Skin epidermis (tissue), 12 donors: ENCODE data around the gene DST.

Source experiments
- H3K27ac ChIP-seq, 21 experiments: fragments of 200-600 bp; sonication (generic) in 11 of 21; one replicate each; pipeline ENCODE4 v1.5.0; 2020; ENCODE audit warnings: mild to moderate bottlenecking in 3 of 21, inconsistent platforms in 2 of 21, moderate library complexity in 2 of 21
- H3K4me3 ChIP-seq, 7 experiments: fragments of 200-600 bp; sonication (generic) in 2 of 7; one replicate each; pipeline ENCODE4 v1.5.0; 2020; ENCODE audit warnings: inconsistent platforms in 2 of 7, mild to moderate bottlenecking in 2 of 7, moderate library complexity in 1 of 7

The DST gene

GRCh38 chr6:56542364-56543331, 100.0 kb downstream of the DST start:
- peak overlapping the region; percentile 42 to 61 (median 44) for H3K4me3 ChIP-seq
- peak overlapping the region in 20 of 21 experiments; percentile 46 to 91 (median 85) for H3K27ac ChIP-seq

GRCh38 chr6:56541741-56542360, 100.8 kb downstream of the DST start:
- Histone ChIP-seq H3K4me3 (peak overlapping the region; percentile 42 to 61 (median 44)), H3K27ac (peak overlapping the region in 20 of 21 experiments; percentile 46 to 91 (median 85))

- H3K27ac ChIP-seq, result peak overlapping the region in 19 of 21 experiments; percentile 10 to 91 (median 85)
- H3K4me3 ChIP-seq, result peak overlapping the region in 6 of 7 experiments; percentile 42 to 61 (median 44)
These were observed 101.6 kb downstream of the DST start for GRCh38 chr6:56541030-56541600.

GRCh38 chr6:56540232-56541029, 102.3 kb downstream of the DST start:
- Histone ChIP-seq H3K27ac (peak overlapping the region in 18 of 21 experiments; percentile 10 to 91 (median 85)), H3K4me3 (peak overlapping the region in 6 of 7 experiments; percentile 42 to 61 (median 44))

- peak overlapping the region in 14 of 21 experiments; percentile 31 to 91 (median 85) for H3K27ac ChIP-seq
- H3K4me3 ChIP-seq, result peak overlapping the region in 3 of 7 experiments; percentile 1 to 61 (median 43)
These were observed 103.1 kb downstream of the DST start for GRCh38 chr6:56539527-56540105.

GRCh38 chr6:56538851-56539250, 103.8 kb downstream of the DST start:
- no peak overlapping the region for H3K4me3 ChIP-seq
- H3K27ac ChIP-seq, result peak overlapping the region in 8 of 21 experiments; percentile 53 to 91 (median 84)

GRCh38 chr6:56537223-56537770, 105.4 kb downstream of the DST start:
- Histone ChIP-seq H3K4me3 (no peak overlapping the region), H3K27ac (no peak overlapping the region)

GRCh38 chr6:56536536-56536935, 106.2 kb downstream of the DST start:
- Histone ChIP-seq H3K4me3 (no peak overlapping the region), H3K27ac (no peak overlapping the region)

- no peak overlapping the region for H3K4me3 ChIP-seq
- no peak overlapping the region for H3K27ac ChIP-seq
These were observed 107.1 kb downstream of the DST start for GRCh38 chr6:56535626-56536025.

- Histone ChIP-seq H3K27ac (no peak overlapping the region), H3K4me3 (no peak overlapping the region)
These were observed 107.8 kb downstream of the DST start for GRCh38 chr6:56534680-56535419.

GRCh38 chr6:56532766-56533551, 109.7 kb downstream of the DST start:
- no peak overlapping the region for H3K27ac ChIP-seq

GRCh38 chr6:56531839-56532595, 110.7 kb downstream of the DST start:
- Histone ChIP-seq H3K4me3 (no peak overlapping the region), H3K27ac (no peak overlapping the region)

More at GRCh38 chr6:56532766-56533551, 109.7 kb downstream of the DST start:
- H3K4me3 ChIP-seq, result no peak overlapping the region

GRCh38 chr6:56529594-56530191, 113.0 kb downstream of the DST start:
- Histone ChIP-seq H3K4me3 (no peak overlapping the region), H3K27ac (no peak overlapping the region)

- no peak overlapping the region for H3K27ac ChIP-seq
These were observed 114.3 kb downstream of the DST start for GRCh38 chr6:56528412-56528841.

GRCh38 chr6:56527934-56528333, 114.8 kb downstream of the DST start:
- H3K4me3 ChIP-seq, result no peak overlapping the region
- H3K27ac ChIP-seq, result no peak overlapping the region

More at GRCh38 chr6:56528412-56528841, 114.3 kb downstream of the DST start:
- H3K4me3 ChIP-seq, result no peak overlapping the region
